Osteoblast (primary cell): ENCODE data around the gene CYP3A7. TPM values are rescaled to one million over a fixed set of nuclear protein-coding genes. Genes with fewer than 3 reads are reported as not detected.

Experiments used
- DNase-seq: peaks from one replicate; pipeline ENCODE4 v3.0.0; 2011; ENCODE audit warnings: low spot score, mixed read lengths; ENCODE audit not compliant: insufficient read length; ENCODE audit errors: missing footprints
- H2AFZ ChIP-seq: 2 replicates; pipeline ENCODE4 v1.6.0; 2011; ENCODE audit warnings: mild to moderate bottlenecking, low read length
- H3K27ac ChIP-seq: 2 replicates; pipeline ENCODE4 v1.5.1; 2011; ENCODE audit warnings: mild to moderate bottlenecking, low read depth, low read length, moderate library complexity
- H3K27me3 ChIP-seq: 2 replicates; pipeline ENCODE4 v1.6.0; 2012; ENCODE audit warnings: mild to moderate bottlenecking, control low read depth, inconsistent platforms, low read length, moderate library complexity; ENCODE audit not compliant: insufficient read depth
- H3K36me3 ChIP-seq: 2 replicates; pipeline ENCODE4 v1.5.1; 2011; ENCODE audit warnings: mild to moderate bottlenecking, low read length, control low read depth, moderate library complexity; ENCODE audit not compliant: insufficient read depth
- H3K4me1 ChIP-seq: 2 replicates; pipeline ENCODE4 v1.5.1; 2011; ENCODE audit warnings: mild to moderate bottlenecking, low read length, control low read depth, moderate library complexity; ENCODE audit not compliant: insufficient read depth
- H3K4me2 ChIP-seq: 2 replicates; pipeline ENCODE4 v1.6.0; 2011; ENCODE audit warnings: mild to moderate bottlenecking, low read length; ENCODE audit not compliant: insufficient read depth
- H3K4me3 ChIP-seq: fragments of 200-600 bp; sonication (generic); 3 replicates; pipeline ENCODE4 v1.5.1; 2012; ENCODE audit warnings: mild to moderate bottlenecking, low read length, inconsistent platforms; ENCODE audit not compliant: insufficient read depth
- H3K79me2 ChIP-seq: 2 replicates; pipeline ENCODE4 v1.6.0; 2012; ENCODE audit warnings: mild to moderate bottlenecking, low read length, control low read depth, inconsistent platforms; ENCODE audit not compliant: insufficient read depth
- H3K9me3 ChIP-seq: 2 replicates; pipeline ENCODE4 v1.5.1; 2011; ENCODE audit warnings: low read depth, low read length, control low read depth
- H4K20me1 ChIP-seq: 2 replicates; pipeline ENCODE4 v1.6.0; 2012; ENCODE audit warnings: mild to moderate bottlenecking, low read length, control low read depth; ENCODE audit not compliant: insufficient read depth
- total RNA-seq: library from RNA; depleted of rRNA; stranded (reverse); fragments of >200 nt; gene quantifications from 2 replicates; pipeline ENCODE4 v1.2.3, GENCODE V29; 2012
- TF ChIP-seq, protein P1 (sequence below): IDR thresholded peaks from 2 replicates; pipeline ENCODE4 v1.5.1; 2011; ENCODE audit warnings: mild to moderate bottlenecking, low read depth, low read length, moderate library complexity; ENCODE audit errors: extremely low read depth

The CYP3A7 gene
- total RNA-seq, 1 donor, result not detected

- no peaks in the 10 kb centered on the region for H3K36me3 ChIP-seq
- H3K4me3 ChIP-seq, result no peak overlapping the region
- no peaks in the 10 kb centered on the region for H3K79me2 ChIP-seq
- H2AFZ ChIP-seq, result no peak overlapping the region
- no peaks in the 10 kb centered on the region for H3K9me3 ChIP-seq
- no peaks in the 10 kb centered on the region for H4K20me1 ChIP-seq
- H3K4me1 ChIP-seq, result no peaks in the 10 kb centered on the region
- no peaks in the 10 kb centered on the region for H3K27me3 ChIP-seq
- no peak overlapping the region for H3K27ac ChIP-seq
- TF ChIP-seq, protein P1, sequence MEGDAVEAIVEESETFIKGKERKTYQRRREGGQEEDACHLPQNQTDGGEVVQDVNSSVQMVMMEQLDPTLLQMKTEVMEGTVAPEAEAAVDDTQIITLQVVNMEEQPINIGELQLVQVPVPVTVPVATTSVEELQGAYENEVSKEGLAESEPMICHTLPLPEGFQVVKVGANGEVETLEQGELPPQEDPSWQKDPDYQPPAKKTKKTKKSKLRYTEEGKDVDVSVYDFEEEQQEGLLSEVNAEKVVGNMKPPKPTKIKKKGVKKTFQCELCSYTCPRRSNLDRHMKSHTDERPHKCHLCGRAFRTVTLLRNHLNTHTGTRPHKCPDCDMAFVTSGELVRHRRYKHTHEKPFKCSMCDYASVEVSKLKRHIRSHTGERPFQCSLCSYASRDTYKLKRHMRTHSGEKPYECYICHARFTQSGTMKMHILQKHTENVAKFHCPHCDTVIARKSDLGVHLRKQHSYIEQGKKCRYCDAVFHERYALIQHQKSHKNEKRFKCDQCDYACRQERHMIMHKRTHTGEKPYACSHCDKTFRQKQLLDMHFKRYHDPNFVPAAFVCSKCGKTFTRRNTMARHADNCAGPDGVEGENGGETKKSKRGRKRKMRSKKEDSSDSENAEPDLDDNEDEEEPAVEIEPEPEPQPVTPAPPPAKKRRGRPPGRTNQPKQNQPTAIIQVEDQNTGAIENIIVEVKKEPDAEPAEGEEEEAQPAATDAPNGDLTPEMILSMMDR, result no peak
- H3K4me2 ChIP-seq, result no peak overlapping the region
- DNase-seq, result no peak
Measured at GRCh38 chr7:99672573-99672972, 62.4 kb downstream of the CYP3A7 start.

DNA sequence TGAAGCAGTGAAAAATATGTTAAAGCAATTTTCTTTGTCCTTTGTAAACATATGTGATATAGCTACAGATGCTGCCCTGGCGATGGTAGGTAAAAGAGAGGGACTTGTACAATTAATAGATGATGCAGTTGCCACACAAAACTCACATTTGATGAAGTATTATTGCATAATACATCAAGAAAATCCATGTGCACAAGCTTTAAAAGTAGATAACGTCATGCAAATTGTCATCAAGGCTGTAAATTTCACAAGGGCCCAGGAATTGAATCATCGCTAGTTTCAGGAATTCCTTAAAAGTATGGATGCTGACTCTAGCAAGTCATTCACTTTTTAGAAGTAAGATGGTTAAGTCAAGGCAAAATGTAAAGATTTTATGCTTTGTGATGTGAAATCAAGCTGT lies 65.2 kb downstream of the CYP3A7 start:
- H3K27ac ChIP-seq, result no peak overlapping the region
- no peak overlapping the region for H2AFZ ChIP-seq
- TF ChIP-seq, protein P1, result no peak
- H3K27me3 ChIP-seq, result no peaks in the 10 kb centered on the region
- no peak overlapping the region for H3K4me2 ChIP-seq
- no peaks in the 10 kb centered on the region for H4K20me1 ChIP-seq
- H3K36me3 ChIP-seq, result no peaks in the 10 kb centered on the region
- H3K79me2 ChIP-seq, result no peaks in the 10 kb centered on the region
- no peaks in the 10 kb centered on the region for H3K9me3 ChIP-seq
- no peak for DNase-seq
- H3K4me1 ChIP-seq, result no peaks in the 10 kb centered on the region
- H3K4me3 ChIP-seq, result no peak overlapping the region

DNA sequence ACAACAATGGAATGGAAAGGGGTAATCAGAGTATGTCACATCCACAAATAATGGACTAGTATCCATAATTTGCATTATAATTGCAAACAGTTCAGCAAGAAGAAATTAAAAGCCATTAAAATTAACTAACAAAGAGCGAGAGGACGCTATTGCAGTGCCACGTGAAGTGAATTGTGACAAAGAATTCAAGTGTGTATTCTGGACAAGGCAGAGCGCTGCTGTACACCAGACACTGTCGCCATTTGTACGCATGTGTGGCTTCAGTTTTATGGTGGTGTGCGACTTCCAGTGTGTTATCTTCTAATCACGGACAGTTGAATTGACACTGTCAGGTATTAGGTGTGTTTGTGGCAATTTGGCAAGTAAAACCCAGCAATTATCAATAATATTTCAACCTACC lies 66.5 kb downstream of the CYP3A7 start:
- TF ChIP-seq, protein P1, result no peak
- Histone ChIP-seq H3K4me2 (no peak overlapping the region), H3K4me3 (no peak overlapping the region), H3K27me3 (no peaks in the 10 kb centered on the region), H3K27ac (no peak overlapping the region), H3K9me3 (no peaks in the 10 kb centered on the region), H3K79me2 (no peaks in the 10 kb centered on the region), H2AFZ (no peak overlapping the region), H3K4me1 (no peaks in the 10 kb centered on the region), H4K20me1 (no peaks in the 10 kb centered on the region), H3K36me3 (no peaks in the 10 kb centered on the region)
- no peak for DNase-seq

- TF ChIP-seq, protein P1, result no peak
Measured at GRCh38 chr7:99667179-99667578, 67.8 kb downstream of the CYP3A7 start.

More at GRCh38 chr7:99667179-99667578, 67.8 kb downstream of the CYP3A7 start:
- Histone ChIP-seq H3K27me3 (no peaks in the 10 kb centered on the region), H4K20me1 (no peaks in the 10 kb centered on the region), H3K4me3 (no peak overlapping the region), H3K36me3 (no peaks in the 10 kb centered on the region), H2AFZ (no peak overlapping the region), H3K4me1 (no peaks in the 10 kb centered on the region), H3K9me3 (no peaks in the 10 kb centered on the region), H3K79me2 (no peaks in the 10 kb centered on the region), H3K27ac (no peak overlapping the region), H3K4me2 (no peak overlapping the region)
- no peak for DNase-seq
